D721Med (cell line): Measurements from ENCODE around the gene PHOSPHO1.

Source experiments
- DNase-seq: peaks from one replicate; pipeline ENCODE4 v3.0.0; 2011; ENCODE audit warnings: low spot score; ENCODE audit not compliant: insufficient read length
- FAIRE-seq: peaks from 2 replicates; lab custom pipeline; 2011; peaks lifted over from hg19 to GRCh38; lab: Jason Lieb, UNC
- TF ChIP-seq, protein P1 (sequence below): IDR thresholded peaks from 2 replicates; pipeline ENCODE4 v1.5.1; 2012; ENCODE audit warnings: mild to moderate bottlenecking, control low read depth; ENCODE audit not compliant: insufficient read depth; ENCODE audit errors: missing control alignments

Gene PHOSPHO1

DNA sequence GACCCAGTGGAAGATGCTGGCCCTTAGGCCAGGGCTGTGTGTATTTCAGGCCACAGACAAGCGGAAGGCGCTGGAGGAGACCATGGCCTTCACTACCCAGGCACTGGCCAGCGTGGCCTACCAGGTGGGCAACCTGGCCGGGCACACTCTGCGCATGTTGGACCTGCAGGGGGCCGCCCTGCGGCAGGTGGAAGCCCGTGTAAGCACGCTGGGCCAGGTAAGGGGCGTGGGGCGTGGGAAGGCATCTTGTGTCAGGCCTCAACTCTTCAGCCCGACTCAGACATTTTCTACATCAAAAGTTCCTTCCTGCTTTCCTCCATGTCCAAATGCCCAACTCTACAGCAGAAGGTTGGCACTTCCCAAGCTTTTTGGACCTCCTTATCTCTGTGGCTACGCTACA lies 14.1 kb downstream of the PHOSPHO1 start:
- no peak for FAIRE-seq
- TF ChIP-seq, protein P1, sequence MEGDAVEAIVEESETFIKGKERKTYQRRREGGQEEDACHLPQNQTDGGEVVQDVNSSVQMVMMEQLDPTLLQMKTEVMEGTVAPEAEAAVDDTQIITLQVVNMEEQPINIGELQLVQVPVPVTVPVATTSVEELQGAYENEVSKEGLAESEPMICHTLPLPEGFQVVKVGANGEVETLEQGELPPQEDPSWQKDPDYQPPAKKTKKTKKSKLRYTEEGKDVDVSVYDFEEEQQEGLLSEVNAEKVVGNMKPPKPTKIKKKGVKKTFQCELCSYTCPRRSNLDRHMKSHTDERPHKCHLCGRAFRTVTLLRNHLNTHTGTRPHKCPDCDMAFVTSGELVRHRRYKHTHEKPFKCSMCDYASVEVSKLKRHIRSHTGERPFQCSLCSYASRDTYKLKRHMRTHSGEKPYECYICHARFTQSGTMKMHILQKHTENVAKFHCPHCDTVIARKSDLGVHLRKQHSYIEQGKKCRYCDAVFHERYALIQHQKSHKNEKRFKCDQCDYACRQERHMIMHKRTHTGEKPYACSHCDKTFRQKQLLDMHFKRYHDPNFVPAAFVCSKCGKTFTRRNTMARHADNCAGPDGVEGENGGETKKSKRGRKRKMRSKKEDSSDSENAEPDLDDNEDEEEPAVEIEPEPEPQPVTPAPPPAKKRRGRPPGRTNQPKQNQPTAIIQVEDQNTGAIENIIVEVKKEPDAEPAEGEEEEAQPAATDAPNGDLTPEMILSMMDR, result no peak
- no peak for DNase-seq

DNA sequence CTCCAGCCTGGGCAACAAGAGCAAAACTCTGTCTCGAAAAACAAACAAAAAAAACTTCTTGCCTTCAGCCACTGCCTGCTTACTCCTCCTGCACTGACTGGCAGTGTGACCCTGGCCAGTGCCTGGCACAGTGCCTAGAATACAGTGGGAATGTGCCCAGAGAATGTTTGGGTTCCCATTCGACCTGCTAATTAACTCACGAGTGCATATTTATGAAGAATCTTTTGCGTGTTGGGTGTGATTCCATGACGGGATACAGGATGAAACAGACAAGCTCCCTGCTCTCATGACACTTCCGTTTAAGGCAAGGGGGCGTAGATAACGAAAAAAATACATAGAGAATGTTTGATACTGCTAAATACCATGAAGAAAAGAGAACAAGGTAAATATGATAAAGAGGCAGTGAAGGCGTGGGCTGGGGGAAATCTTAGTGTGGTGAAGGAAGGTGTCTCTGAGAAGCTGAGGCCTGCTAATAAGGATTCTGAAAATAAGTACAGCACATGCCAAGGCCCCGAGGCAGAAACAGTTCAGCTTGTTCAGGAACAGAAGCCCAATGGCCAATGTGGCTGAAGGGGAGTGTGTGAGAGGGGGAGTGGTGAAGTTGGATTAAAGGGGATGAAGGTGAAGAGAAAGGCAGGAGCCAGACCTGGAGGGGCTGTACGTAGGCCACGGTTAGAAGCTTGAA lies 15.8 kb downstream of the PHOSPHO1 start:
- TF ChIP-seq, protein P1, result no peak
- DNase-seq (no peak), FAIRE-seq (no peak)

DNA sequence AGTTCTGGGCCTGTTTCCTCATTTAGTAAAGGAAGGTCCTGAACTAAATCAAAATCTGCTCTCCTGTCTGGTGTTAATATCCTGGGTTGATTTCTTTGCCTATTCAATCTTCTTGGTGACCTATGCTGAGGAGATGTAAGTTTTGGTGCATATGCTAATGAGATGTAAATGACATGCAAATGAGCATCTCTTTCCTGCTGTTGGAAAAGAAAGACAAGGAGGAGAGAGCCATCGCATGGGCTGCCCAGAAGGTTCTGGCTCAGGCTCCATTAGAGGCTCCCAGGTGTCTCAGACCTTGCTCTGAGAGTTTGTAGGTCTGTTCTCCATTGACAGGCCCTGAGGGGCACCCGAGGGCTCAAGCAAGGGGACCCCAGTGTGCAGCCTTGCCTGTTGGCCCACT lies 16.7 kb downstream of the PHOSPHO1 start:
- DNase-seq (no peak), FAIRE-seq (no peak)
- TF ChIP-seq, protein P1, result no peak

DNA sequence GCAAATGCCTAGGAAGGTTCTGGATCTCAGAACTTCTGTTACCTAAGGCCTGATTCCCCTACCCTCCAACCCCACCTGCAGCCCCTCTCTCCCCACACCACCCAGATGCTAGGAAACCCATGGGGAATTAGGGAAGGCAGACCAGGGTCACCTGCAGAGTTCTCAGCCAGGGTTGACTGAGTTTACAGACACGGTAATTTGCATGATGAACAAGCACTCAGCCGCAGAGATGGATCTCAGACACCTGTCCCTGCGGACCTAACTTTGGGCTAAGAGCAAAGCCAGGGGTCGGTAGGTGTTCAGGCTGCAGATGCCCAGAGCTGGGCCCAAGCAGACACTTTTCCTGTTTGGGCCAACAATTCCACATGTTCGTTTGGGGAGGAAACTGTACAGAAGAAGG lies 17.2 kb downstream of the PHOSPHO1 start:
- no peak for FAIRE-seq
- no peak for DNase-seq
- TF ChIP-seq, protein P1, result no peak

DNA sequence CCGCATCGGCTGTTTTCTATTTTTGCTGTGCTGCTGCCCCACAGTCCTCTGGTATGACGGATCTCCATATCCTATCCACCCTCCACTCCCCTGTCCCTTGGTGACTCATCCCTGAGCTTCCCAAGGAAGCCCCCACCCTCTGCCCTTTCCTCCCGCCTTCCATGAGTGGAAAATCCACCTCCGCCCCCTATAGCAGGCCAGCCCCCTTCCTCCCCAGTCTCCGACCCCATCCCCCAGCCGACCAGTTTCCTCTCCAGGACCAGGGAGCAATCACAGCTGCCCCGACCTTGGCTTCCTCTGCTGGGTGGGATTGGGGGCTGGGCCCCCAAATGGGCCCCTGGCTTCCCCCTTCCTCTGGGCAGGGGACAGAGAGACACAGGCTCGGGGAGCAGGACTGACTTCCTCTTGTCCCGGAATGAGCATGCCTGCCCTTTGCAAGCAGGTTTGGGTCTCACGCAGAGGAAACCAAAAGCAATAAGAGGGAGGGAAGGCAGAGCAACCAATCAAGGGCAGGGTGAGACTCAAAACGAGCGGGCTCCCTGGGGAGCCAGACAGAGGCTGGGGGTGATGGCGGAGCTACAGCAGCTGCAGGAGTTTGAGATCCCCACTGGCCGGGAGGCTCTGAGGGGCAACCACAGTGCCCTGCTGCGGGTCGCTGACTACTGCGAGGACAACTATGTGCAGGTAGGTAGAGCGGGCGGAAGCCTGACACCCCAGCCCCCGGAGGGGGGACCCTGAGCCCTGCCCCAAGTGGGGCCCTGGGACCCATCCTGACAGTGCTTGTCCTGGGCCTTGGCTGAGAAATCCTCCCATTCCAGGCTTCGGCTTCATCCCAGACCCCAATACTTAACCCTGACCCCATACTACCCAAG lies 20.2 kb downstream of the PHOSPHO1 start, which contains the start of the genes ABI3 and GNGT2:
ABI3 (plus strand) TSS at position 550 of the 872 bp plus-strand sequence; CDS start at position 568, 18 bp downstream.
GNGT2 (minus strand) TSS at position 417 of the 872 bp plus-strand sequence. CDS start 3,152 bp downstream, outside the sequence.
- DNase-seq (no peak), FAIRE-seq (no peak)
- TF ChIP-seq, protein P1, result no peak

DNA sequence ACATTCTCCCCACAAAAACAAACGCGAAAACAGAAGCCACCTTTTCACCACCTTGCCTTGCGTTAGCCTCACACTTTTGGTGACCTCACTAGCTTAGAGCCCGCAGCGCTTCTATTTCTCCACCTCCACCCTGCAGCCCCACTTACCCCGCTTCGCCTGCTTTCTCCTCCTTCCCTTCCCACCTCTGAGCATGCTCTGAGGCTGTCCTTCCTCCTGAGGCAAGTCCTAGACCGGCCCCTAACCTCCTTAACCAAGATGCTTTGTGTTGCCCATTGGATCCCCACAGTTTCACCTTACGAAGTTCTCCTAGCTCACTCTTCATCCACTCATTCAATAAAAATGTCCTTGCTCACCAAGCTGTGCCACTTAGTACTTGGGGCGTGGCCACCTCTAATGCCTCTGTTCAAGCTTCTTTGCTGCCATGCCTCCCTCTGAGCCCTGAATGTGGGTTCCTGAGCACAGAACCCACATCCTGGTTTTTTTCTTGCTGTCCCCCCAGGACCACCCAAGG lies 21.5 kb downstream of the PHOSPHO1 start:
- TF ChIP-seq, protein P1, result no peak
- no peak for DNase-seq
- no peak for FAIRE-seq
